ENCODE results near the gene CLBA1. TPM values are rescaled to one million over a fixed set of nuclear protein-coding genes. Genes with fewer than 3 reads are reported as not detected.

CLBA1 gene
- total RNA-seq, 4 donors from 2014 or later: 2.4 to 8.8 (median 5.8) TPM

- H3K9me3 ChIP-seq: no peaks in the 10 kb centered on the region
- TF ChIP-seq POLR2AphosphoS5 (IDR thresholded peaks at IDR 0.05) (no peak), POLR2A (IDR thresholded peaks at IDR 0.05) (no peak), CTCF (IDR thresholded peaks at IDR 0.05) (no peak)
- H3K36me3 ChIP-seq: peaks cover 0 to 97% of the 10 kb centered on the region in 2 donors
- no peak for ATAC-seq
- no peaks in the 10 kb centered on the region for H3K27me3 ChIP-seq
- H3K27ac ChIP-seq: no peak overlapping the region
- 83 to 100% methylated on average over 2 to 7 of the region's 13 CpGs for WGBS, 2 donors (ENCODE audit: low coverage in 1 of 2)
- H3K4me3 ChIP-seq: no peak overlapping the region
- H3K4me1 ChIP-seq: peaks cover 0 to 22% (median 8%) of the 10 kb centered on the region in 3 donors
Observed at GRCh38 chr14:104953097-104953496, 32.5 kb upstream of the CLBA1 start.

GRCh38 chr14:104953896-104954656 is 31.5 kb upstream of the CLBA1 start:
- H3K36me3 ChIP-seq: peaks cover 0 to 87% of the 10 kb centered on the region in 2 donors
- H3K27me3 ChIP-seq: no peaks in the 10 kb centered on the region
- no peak for ATAC-seq
- H3K9me3 ChIP-seq: no peaks in the 10 kb centered on the region
- 82 to 93% methylated on average over 3 to 8 of the region's 26 CpGs for WGBS, 2 donors (ENCODE audit: low coverage in 1 of 2)
- H3K4me1 ChIP-seq: peaks cover 0 to 24% (median 8%) of the 10 kb centered on the region in 3 donors
- no peak overlapping the region for H3K4me3 ChIP-seq
- no peak overlapping the region for H3K27ac ChIP-seq
- TF ChIP-seq EP300 (IDR thresholded peaks at IDR 0.05) (no peak), CTCF (IDR thresholded peaks at IDR 0.05) (no peak), POLR2A (IDR thresholded peaks at IDR 0.05) (no peak), POLR2AphosphoS5 (IDR thresholded peaks at IDR 0.05) (no peak)

- H3K4me3 ChIP-seq: no peak overlapping the region
- no peaks in the 10 kb centered on the region for H3K27me3 ChIP-seq
- no peak for ATAC-seq
- no peaks in the 10 kb centered on the region for H3K9me3 ChIP-seq
- peaks cover 0 to 79% of the 10 kb centered on the region in 2 donors for H3K36me3 ChIP-seq
- H3K27ac ChIP-seq: no peak overlapping the region
- TF ChIP-seq EP300 (IDR thresholded peaks at IDR 0.05) (no peak), POLR2A (IDR thresholded peaks at IDR 0.05) (no peak), POLR2AphosphoS5 (IDR thresholded peaks at IDR 0.05) (no peak), CTCF (IDR thresholded peaks at IDR 0.05) (no peak)
- peaks cover 0 to 24% (median 8%) of the 10 kb centered on the region in 3 donors for H3K4me1 ChIP-seq
- no CpG with 5 or more reads among the region's 13 CpGs for WGBS, 2 donors (ENCODE audit: low coverage in 1 of 2)
Observed at GRCh38 chr14:104954746-104955395, 30.7 kb upstream of the CLBA1 start.

- H3K27me3 ChIP-seq: no peaks in the 10 kb centered on the region
- H3K4me1 ChIP-seq: peaks cover 0 to 26% (median 8%) of the 10 kb centered on the region in 3 donors
- peaks cover 0 to 74% of the 10 kb centered on the region in 2 donors for H3K36me3 ChIP-seq
- no peak overlapping the region for H3K27ac ChIP-seq
- no peak overlapping the region for H3K4me3 ChIP-seq
- H3K9me3 ChIP-seq: no peaks in the 10 kb centered on the region
- WGBS, 2 donors (ENCODE audit: low coverage in 1 of 2): no CpG with 5 or more reads among the region's 3 CpGs
- no peak for ATAC-seq
- no peak for TF ChIP-seq EP300 (IDR thresholded peaks at IDR 0.05)
- TF ChIP-seq CTCF (IDR thresholded peaks at IDR 0.05): no peak
- no peak for TF ChIP-seq POLR2A (IDR thresholded peaks at IDR 0.05)
- no peak for TF ChIP-seq POLR2AphosphoS5 (IDR thresholded peaks at IDR 0.05)
Observed at GRCh38 chr14:104955396-104955770, 30.2 kb upstream of the CLBA1 start.

Measured in gastroesophageal sphincter (tissue), 4 donors.